ENCODE data around the gene RTP2.

The RTP2 gene, protein sequence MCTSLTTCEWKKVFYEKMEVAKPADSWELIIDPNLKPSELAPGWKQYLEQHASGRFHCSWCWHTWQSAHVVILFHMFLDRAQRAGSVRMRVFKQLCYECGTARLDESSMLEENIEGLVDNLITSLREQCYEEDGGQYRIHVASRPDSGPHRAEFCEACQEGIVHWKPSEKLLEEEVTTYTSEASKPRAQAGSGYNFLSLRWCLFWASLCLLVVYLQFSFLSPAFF

GRCh38 chr3:187702507-187703033 lies at the start of gene RTP2:
Gene RTP2, minus strand, starts transcription at chr3:187702557. Its CDS starts 429 bp downstream, at chr3:187702128.
- no peak for DNase-seq

DNA sequence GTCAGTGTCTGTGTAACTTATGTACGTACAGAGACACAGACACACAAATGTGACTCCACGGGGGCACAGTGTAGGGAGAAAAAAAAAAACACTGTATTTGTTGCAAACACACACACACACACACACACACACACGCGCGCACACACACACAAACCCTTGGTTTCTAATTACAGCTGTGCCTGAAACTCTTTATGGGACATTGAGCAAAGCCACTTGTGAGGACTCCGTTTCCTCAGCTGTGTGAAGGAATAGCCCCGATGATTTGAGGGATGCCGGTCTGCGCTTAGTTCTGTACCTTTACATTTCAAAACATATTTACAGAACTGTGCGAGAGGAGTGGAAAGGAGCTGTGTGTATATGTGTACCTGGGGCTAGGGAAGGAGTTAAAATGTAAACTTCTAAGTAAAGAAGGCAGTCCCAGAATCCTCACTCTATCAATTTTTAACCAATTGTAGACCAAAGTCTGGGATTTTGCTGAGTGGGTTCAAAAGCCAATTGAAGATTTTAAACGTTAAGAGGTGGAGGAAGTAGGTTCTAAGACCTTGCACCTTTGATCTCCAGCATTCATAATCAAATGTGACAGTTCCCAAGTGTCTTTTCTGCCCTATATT lies 48.3 kb upstream of the RTP2 start:
- DNase-seq, result no peak

GRCh38 chr3:187750006-187750512 lies 47.7 kb upstream of the RTP2 start:
- no peak for DNase-seq

- peak; percentile 91 for DNase-seq
These were observed 45.7 kb upstream of the RTP2 start for GRCh38 chr3:187748050-187748481.

GRCh38 chr3:187747506-187747905 lies 45.1 kb upstream of the RTP2 start:
- no peak for DNase-seq

DNA sequence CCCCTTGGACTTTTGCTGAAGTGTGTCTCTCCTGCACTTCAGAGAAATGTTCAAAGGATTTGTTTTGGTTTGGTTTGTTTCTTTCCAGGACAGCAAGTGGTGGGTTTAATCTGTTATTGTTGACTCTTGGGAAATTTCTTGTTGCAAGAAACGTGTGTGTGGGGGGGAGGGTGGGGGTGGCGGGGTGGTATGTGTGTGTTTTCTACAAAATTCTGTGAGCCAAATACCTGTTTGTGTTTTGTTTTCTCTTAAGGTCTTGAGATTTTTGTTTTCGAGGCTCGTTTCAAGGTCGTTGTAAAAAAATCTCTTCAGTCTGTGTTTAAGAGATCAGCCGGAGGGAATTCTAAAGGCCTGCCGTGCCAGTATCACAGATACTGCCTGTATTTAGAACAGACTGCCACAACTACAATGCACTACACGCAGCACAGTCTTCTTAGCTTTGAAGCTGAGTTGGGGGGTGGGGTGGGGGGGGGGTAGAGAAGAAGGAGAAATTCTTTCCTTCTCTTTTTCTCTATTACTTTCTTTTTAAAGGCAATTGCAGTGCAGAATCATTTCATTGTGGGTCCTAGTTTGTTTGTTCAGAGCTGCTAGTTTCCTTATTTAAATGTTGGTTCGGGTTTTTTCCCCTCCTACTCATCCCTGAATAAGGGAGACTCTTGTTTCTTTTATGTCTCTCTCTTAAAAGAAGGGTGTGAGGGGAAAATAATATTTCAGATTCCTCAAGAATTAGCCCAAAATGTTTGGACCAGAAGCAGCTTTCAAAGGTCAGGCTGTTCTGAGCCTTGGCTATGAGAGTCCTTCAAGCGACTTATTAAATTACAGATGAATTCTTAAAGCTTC lies 44.3 kb upstream of the RTP2 start:
- DNase-seq, result peak; percentile 39

GRCh38 chr3:187746059-187746441 lies 43.7 kb upstream of the RTP2 start:
- DNase-seq, result no peak

DNA sequence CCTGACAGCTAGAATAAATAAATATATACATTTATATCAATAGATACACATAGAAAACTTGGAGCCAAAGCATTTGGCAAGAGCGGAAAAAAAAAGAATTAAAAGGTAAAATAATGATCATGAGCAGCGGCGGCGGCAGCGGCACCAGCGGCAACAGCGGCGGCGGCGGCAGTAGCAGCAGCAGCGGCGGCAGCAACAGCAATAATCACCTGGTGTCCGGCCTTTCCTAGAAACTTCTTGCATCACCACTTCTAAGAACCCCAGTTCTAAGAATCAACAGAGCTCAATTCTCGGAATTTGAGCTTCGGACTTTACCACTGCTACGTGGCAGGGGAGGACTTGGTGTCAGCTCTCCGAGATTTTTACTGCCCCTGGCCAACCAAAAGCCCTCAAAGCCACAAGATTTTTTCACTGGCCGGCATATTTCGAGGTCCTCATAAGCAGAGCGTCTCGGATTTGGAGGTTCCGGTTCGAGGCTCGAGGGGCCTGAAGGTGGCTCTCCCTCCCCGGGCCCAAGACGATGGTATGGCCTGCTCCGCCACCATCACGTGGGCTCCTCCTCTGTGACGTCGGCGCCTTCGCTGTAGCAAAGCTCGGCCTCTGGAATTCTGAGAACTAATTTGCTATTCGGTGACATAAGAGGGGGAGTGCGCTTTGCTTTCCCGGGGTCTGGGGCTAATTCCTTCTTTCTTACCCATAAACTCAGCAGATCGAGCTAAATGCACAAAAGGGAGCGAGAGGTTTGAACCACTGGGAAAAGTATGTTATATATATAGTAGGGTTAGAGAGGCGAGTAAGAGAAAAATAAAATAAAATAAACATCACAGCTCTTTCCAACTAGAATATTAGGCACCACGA lies 43.1 kb upstream of the RTP2 start, which contains the start of gene BCL6:
TSS of gene BCL6 (minus strand) at position 268 of the 858 bp plus-strand sequence. CDS start 11,775 bp downstream, outside the sequence.
- peak; percentile 97 for DNase-seq

- DNase-seq, result peak; percentile 71
These were observed 42.1 kb upstream of the RTP2 start for GRCh38 chr3:187744169-187745151.

DNA sequence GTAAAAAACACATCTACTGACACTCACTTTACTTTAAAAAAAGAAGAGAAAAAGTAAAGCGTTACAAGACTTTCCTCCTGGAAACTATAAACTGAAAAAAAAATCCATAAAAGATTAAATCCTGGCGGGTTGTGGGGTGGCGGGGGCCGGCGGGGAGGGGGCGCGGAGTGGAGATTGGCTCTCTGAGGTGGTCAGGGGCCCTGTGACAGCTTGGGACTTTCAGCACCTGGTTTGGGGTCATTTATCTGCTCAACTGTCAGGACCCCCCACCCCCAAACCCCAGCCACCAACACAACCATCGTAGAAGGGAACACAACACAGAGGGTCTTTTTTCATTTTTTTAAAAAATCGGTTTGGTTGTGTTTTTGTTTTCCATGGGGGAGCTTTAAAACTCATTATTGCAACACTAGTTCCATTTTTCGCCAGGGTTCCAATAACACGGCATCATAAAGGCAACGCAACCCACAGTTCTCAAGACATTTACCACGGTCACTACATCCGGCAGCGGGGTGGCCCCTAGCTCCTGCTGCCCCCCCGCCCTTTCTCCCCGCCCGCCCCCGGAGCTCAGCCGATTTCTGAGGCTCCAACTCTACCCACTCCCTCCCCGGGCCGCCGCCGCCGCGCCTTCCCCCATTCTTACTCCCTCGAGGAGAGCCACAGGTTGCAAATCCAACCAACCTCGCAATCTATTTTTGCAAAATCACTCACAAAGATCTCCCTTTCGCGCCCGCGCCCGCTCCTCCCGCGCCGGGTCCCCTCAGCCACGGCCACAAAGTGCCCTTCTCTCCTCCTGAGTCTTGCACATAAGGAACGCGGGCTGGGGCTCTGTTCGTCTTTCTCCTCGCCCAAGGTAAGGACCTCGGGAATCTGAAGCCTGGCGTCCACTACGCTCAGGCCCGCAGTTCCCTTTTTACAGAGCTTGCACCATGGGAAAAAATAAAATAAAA lies 41.1 kb upstream of the RTP2 start:
- DNase-seq, result peak; percentile 65

DNA sequence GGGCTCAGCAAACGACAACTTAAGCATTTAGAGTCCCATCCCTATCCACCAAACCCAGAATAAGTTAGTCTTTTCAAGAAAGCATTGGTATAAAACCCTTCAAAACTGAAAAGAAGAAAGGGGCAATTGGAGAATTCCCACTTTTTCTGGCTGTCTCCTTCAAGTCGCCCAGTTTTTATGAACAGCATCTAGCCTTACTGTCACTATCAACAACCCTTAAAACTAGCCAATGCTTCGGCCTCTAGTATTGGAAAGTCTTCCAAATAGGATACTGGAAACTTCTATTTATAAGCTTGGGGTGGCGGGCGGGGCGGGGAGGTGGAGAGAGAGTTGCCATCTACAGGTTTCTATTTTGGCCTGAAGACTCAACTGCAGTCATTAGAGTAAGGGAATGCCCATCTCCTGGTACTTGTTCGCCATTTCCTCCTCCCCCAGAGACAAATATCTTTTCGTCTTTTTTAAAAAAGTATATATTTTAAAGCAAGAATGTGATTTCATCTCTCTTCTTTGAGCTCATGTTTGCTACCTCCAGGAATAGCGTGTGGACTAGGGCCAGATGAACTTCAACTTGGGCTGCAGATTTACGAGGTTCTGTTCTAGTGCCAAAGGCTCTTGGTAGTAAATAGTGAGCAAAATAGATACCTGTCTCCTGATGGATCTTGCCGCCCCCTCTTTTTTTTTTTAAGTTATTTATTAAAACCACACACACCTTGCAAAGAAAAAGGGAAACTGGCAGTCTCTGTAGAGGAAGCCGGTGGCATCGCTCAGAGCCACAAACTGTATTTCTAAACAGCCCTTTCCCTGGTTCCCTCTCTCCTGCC lies 40.2 kb upstream of the RTP2 start:
- DNase-seq, result peak; percentile 46

- peak; percentile 82 for DNase-seq
These were observed 39.3 kb upstream of the RTP2 start for GRCh38 chr3:187741403-187742350.

DNA sequence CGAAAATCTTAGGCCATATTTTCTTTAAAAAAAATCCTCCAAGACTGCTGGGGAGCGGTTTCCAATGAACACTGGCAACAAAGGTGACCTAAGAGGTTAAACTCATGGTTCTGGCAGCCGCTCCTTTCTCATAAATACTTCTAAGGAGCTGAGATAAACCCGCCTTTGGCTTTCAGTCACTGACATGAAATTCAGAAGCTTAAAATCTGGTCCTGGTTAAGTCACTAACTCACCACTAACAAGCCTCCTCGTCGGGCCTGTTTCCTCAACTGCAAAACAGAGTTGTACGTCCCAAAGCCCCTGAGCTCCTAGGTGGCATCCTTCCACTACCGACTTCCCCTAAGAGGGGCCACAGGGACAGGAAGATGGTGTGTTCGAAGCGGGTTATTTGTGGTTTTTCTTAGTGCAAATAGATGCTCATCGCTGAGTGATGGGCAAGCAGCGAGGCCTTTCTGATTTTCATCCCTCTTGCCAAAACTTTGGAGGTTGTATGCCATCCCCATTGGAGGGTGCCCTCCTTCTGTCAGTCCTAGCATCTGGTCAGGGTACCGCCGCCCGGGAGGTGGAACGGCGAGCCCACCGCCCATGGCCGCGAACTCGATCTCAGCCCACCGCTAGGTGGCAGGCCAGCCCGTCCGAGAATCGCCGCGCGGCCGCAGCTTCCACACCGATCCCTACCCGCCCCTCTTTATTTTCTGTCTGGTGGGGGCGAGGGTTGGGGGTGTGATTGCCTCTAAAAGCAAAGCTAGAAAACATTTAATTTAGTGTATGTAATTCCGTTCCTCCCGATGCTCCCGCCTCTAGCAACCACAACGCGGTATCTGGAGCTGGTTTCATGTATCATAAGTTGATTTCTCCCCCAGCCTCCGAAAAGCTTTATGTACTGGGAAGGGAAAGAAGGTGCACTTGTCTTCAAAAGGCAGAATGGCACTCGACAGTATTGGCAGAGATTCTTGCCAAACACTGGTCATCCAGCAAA lies 38.4 kb upstream of the RTP2 start:
- peak; percentile 76 for DNase-seq

- DNase-seq, result peak; percentile 84
These were observed 37.4 kb upstream of the RTP2 start for GRCh38 chr3:187739561-187740332.

- peak; percentile 39 for DNase-seq
These were observed 36.8 kb upstream of the RTP2 start for GRCh38 chr3:187739094-187739560.
